SK-N-MC (cell line): ENCODE results near the gene PDZD7.

Source experiments
- EZH2 ChIP-seq: fragments of 200-600 bp; sonication (generic); IDR thresholded peaks from one replicate; pipeline ENCODE4 v1.6.1; 2017; ENCODE audit warnings: antibody characterized with exemption
- FOXP2 ChIP-seq: optimal IDR thresholded peaks from 2 replicates; pipeline ENCODE3; 2011; ENCODE audit warnings: mild to moderate bottlenecking, moderate library complexity; ENCODE audit not compliant: insufficient read depth; ENCODE audit errors: extremely low read length, control extremely low read depth
- POLR2AphosphoS5 ChIP-seq: IDR thresholded peaks from 2 replicates; pipeline ENCODE4 v1.6.1; 2012; ENCODE audit warnings: mild to moderate bottlenecking, low read depth, low read length, borderline replicate concordance

DNA sequence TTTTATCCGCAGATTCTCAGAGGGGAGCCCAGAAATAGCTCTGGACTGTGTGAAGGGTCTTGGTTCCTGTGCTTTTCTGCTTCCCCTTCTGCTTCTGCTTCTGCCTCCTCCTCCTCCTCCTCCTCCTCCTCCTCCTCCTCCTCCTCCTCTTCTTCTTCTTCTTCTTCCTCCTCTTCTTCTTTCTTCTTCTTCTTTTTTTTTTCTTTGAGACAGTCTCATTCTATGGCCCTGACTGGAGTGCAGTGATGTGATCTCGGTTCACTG is 11.6 kb downstream of the PDZD7 start:
- TF ChIP-seq EZH2: no peak
- no peak for TF ChIP-seq POLR2AphosphoS5
- no peak for TF ChIP-seq FOXP2
